K562 (cell line): ENCODE results near the gene TAF8. TPM values are rescaled to one million over a fixed set of nuclear protein-coding genes. Genes with fewer than 3 reads are reported as not detected.

ENCODE experiments used
- CSDE1 ChIP-seq, 2 experiments: fragments of 450-650 bp; IDR thresholded peaks; 2 replicates each; pipeline ENCODE4 v1.6.1; 2016; ENCODE audit warnings: mild to moderate bottlenecking in 1 of 2
- GTF2F1 ChIP-seq: IDR thresholded peaks from 2 replicates; pipeline ENCODE4 v1.6.1; 2011; ENCODE audit warnings: low read depth, low read length, improper control_type of control experiment
- HLTF ChIP-seq: fragments of 450-650 bp; IDR thresholded peaks from 2 replicates; pipeline ENCODE4 v1.6.1; 2016
- NR4A1 ChIP-seq, 2 experiments: fragments of 250-450 bp in 1 of 2; fragments of 450-650 bp in 1 of 2; sonication (Bioruptor Pico) in 1 of 2; IDR thresholded peaks; 2 replicates each; pipeline versions ENCODE4 v1.4.0 to v1.6.1; 2016 to 2020; ENCODE audit warnings: mild to moderate bottlenecking in 2 of 2, missing compliant biosample characterization in 1 of 2, missing genetic modification characterization in 1 of 2, moderate library complexity in 1 of 2
- TAF7 ChIP-seq: fragments of 450-650 bp; IDR thresholded peaks from 2 replicates; pipeline ENCODE4 v1.6.1; 2016; ENCODE audit warnings: missing genetic modification characterization, missing compliant biosample characterization
- XRCC5 ChIP-seq: fragments of 200-400 bp; formaldehyde crosslinking; IDR thresholded peaks from 2 replicates; pipeline ENCODE4 v1.6.1; 2017; ENCODE audit warnings: low read depth, mild to moderate bottlenecking, low read length
- ZNF24 ChIP-seq: fragments of 450-650 bp; IDR thresholded peaks from 2 replicates; pipeline ENCODE4 v1.6.1; 2016
- polyA plus RNA-seq, 8 experiments: library from polyadenylated mRNA; depleted of rRNA in 4 of 8; stranded (reverse) in 5 of 8; unstranded in 3 of 8; fragments of >200 nt; fragmentation: Nextera tagmentation in 2 of 8; fragmentation: Illumina TruSeq in 1 of 8; extraction: Ambion mirVana in 2 of 8; extraction: Trizol in 1 of 8; gene quantifications; 2 replicates each; pipeline versions ENCODE4 v1.2.1 to v1.2.3, GENCODE V29; 2011 to 2014; ENCODE audit warnings: inconsistent platforms in 1 of 8, missing spikeins in 1 of 8
- total RNA-seq, 7 experiments: library from RNA; depleted of rRNA in 6 of 7; stranded (reverse); fragments of >200 nt in 6 of 7; fragmentation: Illumina TruSeq in 2 of 7; extraction: Trizol in 2 of 7; gene quantifications; 2 replicates each; pipeline versions ENCODE4 v1.2.1 to v1.2.3, GENCODE V29; 2011 to 2021; ENCODE audit warnings: low replicate concordance in 1 of 7
- TF ChIP-seq, protein P1 (sequence below): fragments of 150-350 bp; IDR thresholded peaks from 2 replicates; pipeline ENCODE4 v1.6.1; 2014; ENCODE audit warnings: low read depth, mild to moderate bottlenecking, low read length, borderline replicate concordance
- TF ChIP-seq, protein P2 (sequence below): conservative IDR thresholded peaks from 2 replicates; pipeline ENCODE4 v1.6.1; 2011; ENCODE audit warnings: low read depth, mild to moderate bottlenecking, low read length; ENCODE audit not compliant: control insufficient read depth
- TF ChIP-seq, protein P3 (sequence below): fragments of 250-450 bp; sonication (Bioruptor Pico); IDR thresholded peaks from 2 replicates; pipeline ENCODE4 v1.6.1; 2021; ENCODE audit warnings: mild to moderate bottlenecking
- TF ChIP-seq, protein P4 (sequence below): fragments of 450-650 bp; IDR thresholded peaks from 2 replicates; pipeline ENCODE4 v1.6.1; 2016; ENCODE audit warnings: low read depth

The TAF8 gene
- total and polyA plus RNA-seq, 9 of the 15 experiments (the other 6 are each of a cell fraction or from before 2014, with no cell fraction given) = 29.4 to 84.0 (median 52.6) TPM

DNA sequence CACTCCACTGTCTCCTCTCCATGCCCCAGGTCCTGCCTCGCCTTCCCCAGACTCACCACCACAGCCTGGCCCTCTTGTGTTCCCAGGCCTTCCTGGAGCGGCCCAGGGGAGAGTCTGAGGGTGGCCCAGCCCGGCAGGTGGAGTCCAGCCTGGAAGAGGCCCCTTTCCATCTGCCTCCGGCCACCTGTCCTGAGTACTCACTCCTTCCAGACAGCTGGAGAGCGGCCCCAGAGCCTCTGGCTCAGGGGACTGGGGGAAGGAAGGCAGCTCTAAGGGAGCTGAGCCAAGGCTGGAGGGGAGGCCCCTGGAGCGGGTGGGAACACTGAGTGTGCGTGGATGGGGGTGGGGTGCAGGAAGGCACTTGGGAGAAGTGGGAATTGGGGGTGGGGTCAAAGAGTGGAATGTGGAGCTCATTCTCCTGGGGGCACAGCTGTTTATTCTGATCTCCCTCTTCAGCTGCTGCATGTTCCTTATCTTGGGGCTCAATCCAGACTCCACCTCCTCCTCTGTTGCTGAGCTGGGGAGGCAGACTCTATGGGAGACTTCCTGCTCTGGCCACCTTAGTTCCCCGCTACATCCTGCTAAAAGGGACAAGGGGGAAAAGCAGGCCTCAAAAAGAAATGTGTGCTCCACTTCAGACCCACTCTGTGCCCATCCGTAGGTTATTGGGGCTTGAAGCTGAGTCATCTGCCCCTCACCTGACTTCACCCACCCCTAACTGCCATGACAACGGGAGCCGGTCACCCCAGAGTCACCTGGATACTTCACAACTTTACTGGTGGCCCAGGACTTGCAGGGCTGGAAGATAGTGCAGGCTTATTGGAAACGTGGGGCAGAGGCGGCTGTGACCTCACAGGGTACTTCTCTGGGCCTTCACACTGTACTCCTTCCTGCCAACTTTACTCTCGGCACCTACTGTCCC, 19.5 kb upstream of the TAF8 start (continued):
- TF ChIP-seq, protein P1, sequence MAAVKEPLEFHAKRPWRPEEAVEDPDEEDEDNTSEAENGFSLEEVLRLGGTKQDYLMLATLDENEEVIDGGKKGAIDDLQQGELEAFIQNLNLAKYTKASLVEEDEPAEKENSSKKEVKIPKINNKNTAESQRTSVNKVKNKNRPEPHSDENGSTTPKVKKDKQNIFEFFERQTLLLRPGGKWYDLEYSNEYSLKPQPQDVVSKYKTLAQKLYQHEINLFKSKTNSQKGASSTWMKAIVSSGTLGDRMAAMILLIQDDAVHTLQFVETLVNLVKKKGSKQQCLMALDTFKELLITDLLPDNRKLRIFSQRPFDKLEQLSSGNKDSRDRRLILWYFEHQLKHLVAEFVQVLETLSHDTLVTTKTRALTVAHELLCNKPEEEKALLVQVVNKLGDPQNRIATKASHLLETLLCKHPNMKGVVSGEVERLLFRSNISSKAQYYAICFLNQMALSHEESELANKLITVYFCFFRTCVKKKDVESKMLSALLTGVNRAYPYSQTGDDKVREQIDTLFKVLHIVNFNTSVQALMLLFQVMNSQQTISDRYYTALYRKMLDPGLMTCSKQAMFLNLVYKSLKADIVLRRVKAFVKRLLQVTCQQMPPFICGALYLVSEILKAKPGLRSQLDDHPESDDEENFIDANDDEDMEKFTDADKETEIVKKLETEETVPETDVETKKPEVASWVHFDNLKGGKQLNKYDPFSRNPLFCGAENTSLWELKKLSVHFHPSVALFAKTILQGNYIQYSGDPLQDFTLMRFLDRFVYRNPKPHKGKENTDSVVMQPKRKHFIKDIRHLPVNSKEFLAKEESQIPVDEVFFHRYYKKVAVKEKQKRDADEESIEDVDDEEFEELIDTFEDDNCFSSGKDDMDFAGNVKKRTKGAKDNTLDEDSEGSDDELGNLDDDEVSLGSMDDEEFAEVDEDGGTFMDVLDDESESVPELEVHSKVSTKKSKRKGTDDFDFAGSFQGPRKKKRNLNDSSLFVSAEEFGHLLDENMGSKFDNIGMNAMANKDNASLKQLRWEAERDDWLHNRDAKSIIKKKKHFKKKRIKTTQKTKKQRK = no peak
- TF ChIP-seq NR4A1 (CRISPR knock-in tag; IDR thresholded peaks at IDR 0.05) (no peak), NR4A1 (tag; IDR thresholded peaks at IDR 0.05) (peak; percentile 82), TAF7 (tag) (no peak; the same call in 1 of the 2 replicates), GTF2F1 (no peak), ZNF24 (no peak), HLTF (0 out of 2 replicates have a peak, but pooled peaks have one; percentile 10), CSDE1 (IDR thresholded peaks at IDR 0.05) (no peak), XRCC5 (no peak; the same call in 1 of the 2 replicates)
- TF ChIP-seq, protein P2, sequence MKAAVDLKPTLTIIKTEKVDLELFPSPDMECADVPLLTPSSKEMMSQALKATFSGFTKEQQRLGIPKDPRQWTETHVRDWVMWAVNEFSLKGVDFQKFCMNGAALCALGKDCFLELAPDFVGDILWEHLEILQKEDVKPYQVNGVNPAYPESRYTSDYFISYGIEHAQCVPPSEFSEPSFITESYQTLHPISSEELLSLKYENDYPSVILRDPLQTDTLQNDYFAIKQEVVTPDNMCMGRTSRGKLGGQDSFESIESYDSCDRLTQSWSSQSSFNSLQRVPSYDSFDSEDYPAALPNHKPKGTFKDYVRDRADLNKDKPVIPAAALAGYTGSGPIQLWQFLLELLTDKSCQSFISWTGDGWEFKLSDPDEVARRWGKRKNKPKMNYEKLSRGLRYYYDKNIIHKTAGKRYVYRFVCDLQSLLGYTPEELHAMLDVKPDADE = no peak
- TF ChIP-seq, protein P3, sequence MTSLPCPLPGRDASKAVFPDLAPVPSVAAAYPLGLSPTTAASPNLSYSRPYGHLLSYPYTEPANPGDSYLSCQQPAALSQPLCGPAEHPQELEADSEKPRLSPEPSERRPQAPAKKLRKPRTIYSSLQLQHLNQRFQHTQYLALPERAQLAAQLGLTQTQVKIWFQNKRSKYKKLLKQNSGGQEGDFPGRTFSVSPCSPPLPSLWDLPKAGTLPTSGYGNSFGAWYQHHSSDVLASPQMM = no peak
- TF ChIP-seq, protein P4, sequence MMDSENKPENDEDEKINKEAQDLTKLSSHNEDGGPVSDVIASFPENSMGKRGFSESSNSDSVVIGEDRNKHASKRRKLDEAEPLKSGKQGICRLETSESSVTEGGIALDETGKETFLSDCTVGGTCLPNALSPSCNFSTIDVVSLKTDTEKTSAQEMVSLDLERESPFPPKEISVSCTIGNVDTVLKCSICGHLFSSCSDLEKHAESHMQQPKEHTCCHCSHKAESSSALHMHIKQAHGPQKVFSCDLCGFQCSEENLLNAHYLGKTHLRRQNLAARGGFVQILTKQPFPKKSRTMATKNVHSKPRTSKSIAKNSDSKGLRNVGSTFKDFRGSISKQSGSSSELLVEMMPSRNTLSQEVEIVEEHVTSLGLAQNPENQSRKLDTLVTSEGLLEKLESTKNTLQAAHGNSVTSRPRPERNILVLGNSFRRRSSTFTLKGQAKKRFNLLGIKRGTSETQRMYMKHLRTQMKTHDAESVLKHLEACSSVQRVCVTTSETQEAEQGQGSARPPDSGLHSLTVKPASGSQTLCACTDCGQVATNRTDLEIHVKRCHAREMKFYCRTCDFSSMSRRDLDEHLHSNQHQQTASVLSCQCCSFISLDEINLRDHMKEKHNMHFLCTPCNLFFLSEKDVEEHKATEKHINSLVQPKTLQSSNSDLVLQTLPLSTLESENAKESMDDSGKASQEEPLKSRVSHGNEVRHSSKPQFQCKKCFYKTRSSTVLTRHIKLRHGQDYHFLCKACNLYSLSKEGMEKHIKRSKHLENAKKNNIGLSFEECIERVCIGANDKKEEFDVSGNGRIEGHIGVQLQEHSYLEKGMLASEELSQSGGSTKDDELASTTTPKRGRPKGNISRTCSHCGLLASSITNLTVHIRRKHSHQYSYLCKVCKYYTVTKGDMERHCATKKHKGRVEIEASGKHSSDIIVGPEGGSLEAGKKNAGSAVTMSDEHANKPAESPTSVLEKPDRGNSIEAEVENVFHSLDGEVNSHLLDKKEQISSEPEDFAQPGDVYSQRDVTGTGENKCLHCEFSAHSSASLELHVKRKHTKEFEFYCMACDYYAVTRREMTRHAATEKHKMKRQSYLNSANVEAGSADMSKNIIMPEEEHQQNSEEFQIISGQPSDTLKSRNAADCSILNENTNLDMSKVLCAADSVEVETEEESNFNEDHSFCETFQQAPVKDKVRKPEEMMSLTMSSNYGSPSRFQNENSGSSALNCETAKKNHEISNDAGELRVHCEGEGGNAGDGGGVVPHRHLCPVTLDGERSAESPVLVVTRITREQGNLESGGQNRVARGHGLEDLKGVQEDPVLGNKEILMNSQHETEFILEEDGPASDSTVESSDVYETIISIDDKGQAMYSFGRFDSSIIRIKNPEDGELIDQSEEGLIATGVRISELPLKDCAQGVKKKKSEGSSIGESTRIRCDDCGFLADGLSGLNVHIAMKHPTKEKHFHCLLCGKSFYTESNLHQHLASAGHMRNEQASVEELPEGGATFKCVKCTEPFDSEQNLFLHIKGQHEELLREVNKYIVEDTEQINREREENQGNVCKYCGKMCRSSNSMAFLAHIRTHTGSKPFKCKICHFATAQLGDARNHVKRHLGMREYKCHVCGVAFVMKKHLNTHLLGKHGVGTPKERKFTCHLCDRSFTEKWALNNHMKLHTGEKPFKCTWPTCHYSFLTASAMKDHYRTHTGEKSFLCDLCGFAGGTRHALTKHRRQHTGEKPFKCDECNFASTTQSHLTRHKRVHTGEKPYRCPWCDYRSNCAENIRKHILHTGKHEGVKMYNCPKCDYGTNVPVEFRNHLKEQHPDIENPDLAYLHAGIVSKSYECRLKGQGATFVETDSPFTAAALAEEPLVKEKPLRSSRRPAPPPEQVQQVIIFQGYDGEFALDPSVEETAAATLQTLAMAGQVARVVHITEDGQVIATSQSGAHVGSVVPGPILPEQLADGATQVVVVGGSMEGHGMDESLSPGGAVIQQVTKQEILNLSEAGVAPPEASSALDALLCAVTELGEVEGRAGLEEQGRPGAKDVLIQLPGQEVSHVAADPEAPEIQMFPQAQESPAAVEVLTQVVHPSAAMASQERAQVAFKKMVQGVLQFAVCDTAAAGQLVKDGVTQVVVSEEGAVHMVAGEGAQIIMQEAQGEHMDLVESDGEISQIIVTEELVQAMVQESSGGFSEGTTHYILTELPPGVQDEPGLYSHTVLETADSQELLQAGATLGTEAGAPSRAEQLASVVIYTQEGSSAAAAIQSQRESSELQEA = 0 out of 2 replicates have a peak, but pooled peaks have one; percentile 27
